ENCODE measurements around the gene ITGB2.

The ITGB2 gene

DNA sequence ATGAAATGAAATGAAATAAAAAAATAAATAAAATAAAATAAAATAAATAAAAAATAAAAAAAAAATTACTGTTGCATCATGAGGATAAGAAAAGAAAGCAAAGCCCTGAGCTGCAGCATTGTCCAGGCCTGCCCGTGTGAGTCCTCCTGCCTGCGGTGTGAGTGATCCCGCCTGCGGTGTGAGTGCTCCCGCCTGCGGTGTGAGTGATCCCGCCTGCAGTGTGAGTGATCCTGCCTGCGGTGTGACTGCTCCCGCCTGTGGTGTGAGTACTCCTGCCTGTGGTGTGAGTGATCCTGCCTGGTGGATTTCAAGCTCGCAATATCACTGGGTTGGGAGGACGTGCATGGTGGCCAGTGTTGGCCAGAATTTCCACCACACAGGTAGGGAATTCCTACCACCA lies 24.8 kb downstream of the ITGB2 start:
- Histone ChIP-seq H3K36me3 (ENCODE audit: insufficient read depth) (no peaks in the 10 kb centered on the region), H3K9ac (no peak overlapping the region), H3K4me3 (IDR thresholded peaks at IDR 0.05; ENCODE audit: insufficient read depth, low read depth, low read length) (no peak overlapping the region), H3K4me1 (ENCODE audit: low read depth, poor library complexity, severe bottlenecking) (no peaks in the 10 kb centered on the region), H3K27ac (no peak overlapping the region), H4K20me1 (ENCODE audit: insufficient read depth) (no peaks in the 10 kb centered on the region), H3K27me3 (ENCODE audit: insufficient read depth, low read depth) (peaks cover 91% of the 10 kb centered on the region), H3K4me2 (no peak overlapping the region), H2AFZ (ENCODE audit: low read depth) (no peak overlapping the region), H3K79me2 (ENCODE audit: insufficient read depth, low read depth) (no peaks in the 10 kb centered on the region)
- TF ChIP-seq, protein P1, sequence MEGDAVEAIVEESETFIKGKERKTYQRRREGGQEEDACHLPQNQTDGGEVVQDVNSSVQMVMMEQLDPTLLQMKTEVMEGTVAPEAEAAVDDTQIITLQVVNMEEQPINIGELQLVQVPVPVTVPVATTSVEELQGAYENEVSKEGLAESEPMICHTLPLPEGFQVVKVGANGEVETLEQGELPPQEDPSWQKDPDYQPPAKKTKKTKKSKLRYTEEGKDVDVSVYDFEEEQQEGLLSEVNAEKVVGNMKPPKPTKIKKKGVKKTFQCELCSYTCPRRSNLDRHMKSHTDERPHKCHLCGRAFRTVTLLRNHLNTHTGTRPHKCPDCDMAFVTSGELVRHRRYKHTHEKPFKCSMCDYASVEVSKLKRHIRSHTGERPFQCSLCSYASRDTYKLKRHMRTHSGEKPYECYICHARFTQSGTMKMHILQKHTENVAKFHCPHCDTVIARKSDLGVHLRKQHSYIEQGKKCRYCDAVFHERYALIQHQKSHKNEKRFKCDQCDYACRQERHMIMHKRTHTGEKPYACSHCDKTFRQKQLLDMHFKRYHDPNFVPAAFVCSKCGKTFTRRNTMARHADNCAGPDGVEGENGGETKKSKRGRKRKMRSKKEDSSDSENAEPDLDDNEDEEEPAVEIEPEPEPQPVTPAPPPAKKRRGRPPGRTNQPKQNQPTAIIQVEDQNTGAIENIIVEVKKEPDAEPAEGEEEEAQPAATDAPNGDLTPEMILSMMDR (conservative IDR thresholded peaks at IDR 0.05; ENCODE audit: low read depth, low read length), result no peak

GRCh38 chr21:44894687-44895302 lies 25.9 kb downstream of the ITGB2 start:
- H3K27me3 ChIP-seq (ENCODE audit: insufficient read depth, low read depth), result peaks cover 92% of the 10 kb centered on the region
- H3K27ac ChIP-seq, result no peak overlapping the region
- TF ChIP-seq, protein P1 (conservative IDR thresholded peaks at IDR 0.05; ENCODE audit: low read depth, low read length), result no peak
- no peaks in the 10 kb centered on the region for H3K36me3 ChIP-seq (ENCODE audit: insufficient read depth)
- H3K4me2 ChIP-seq, result no peak overlapping the region
- no peaks in the 10 kb centered on the region for H3K4me1 ChIP-seq (ENCODE audit: low read depth, poor library complexity, severe bottlenecking)
- H4K20me1 ChIP-seq (ENCODE audit: insufficient read depth), result no peaks in the 10 kb centered on the region
- no peaks in the 10 kb centered on the region for H3K79me2 ChIP-seq (ENCODE audit: insufficient read depth, low read depth)
- no peak overlapping the region for H3K4me3 ChIP-seq (IDR thresholded peaks at IDR 0.05; ENCODE audit: insufficient read depth, low read depth, low read length)
- H2AFZ ChIP-seq (ENCODE audit: low read depth), result no peak overlapping the region
- no peak overlapping the region for H3K9ac ChIP-seq

DNA sequence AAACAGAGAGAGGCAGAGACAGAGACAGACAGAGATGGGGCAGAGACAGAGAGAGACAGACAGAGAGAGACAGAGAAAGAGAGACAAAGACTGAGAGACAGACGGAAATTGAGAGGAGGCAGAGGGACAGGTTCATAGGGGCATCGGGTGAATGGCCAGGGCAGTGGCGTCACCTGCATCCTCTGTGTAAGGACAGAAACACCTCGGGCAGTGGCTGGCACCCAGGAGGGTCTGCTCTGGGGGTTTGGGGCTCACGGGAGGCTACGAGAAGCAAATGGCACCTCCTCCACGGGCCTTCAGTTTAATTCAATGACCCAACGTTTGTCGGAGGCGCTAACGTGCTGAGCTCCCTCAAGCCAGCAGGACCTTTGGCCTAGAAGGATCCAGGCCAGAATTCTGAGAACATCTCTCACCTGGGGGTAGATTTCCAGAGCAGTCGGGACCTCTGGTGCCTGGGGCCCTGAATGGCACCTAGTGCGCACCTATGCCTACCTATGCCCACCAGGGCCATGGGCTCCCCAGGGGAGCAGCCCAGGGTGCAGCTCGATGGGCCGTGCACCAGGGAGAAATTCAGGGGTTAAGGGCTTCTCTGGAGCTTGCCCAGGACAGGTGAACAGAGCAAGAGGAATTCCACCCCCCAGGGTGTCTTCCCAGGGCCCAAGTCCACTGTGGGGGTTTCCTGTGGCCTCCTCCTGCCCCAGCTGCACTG lies 26.6 kb downstream of the ITGB2 start:
- Histone ChIP-seq H3K4me1 (ENCODE audit: low read depth, poor library complexity, severe bottlenecking) (no peaks in the 10 kb centered on the region), H3K27ac (no peak overlapping the region), H3K36me3 (ENCODE audit: insufficient read depth) (no peaks in the 10 kb centered on the region), H4K20me1 (ENCODE audit: insufficient read depth) (no peaks in the 10 kb centered on the region), H3K4me3 (IDR thresholded peaks at IDR 0.05; ENCODE audit: insufficient read depth, low read depth, low read length) (no peak overlapping the region), H3K27me3 (ENCODE audit: insufficient read depth, low read depth) (peaks cover 92% of the 10 kb centered on the region), H3K79me2 (ENCODE audit: insufficient read depth, low read depth) (no peaks in the 10 kb centered on the region), H2AFZ (ENCODE audit: low read depth) (no peak overlapping the region), H3K9ac (no peak overlapping the region), H3K4me2 (no peak overlapping the region)
- TF ChIP-seq, protein P1 (conservative IDR thresholded peaks at IDR 0.05; ENCODE audit: low read depth, low read length), result no peak

- H3K27me3 ChIP-seq (ENCODE audit: insufficient read depth, low read depth), result peaks cover 90% of the 10 kb centered on the region
- TF ChIP-seq, protein P1 (conservative IDR thresholded peaks at IDR 0.05; ENCODE audit: low read depth, low read length), result no peak
These were observed 27.5 kb downstream of the ITGB2 start for GRCh38 chr21:44893278-44893556.

More at GRCh38 chr21:44893278-44893556, 27.5 kb downstream of the ITGB2 start:
- Histone ChIP-seq H3K27ac (no peak overlapping the region), H3K4me2 (no peak overlapping the region), H3K4me3 (IDR thresholded peaks at IDR 0.05; ENCODE audit: insufficient read depth, low read depth, low read length) (no peak overlapping the region), H3K36me3 (ENCODE audit: insufficient read depth) (no peaks in the 10 kb centered on the region), H3K9ac (no peak overlapping the region), H3K79me2 (ENCODE audit: insufficient read depth, low read depth) (no peaks in the 10 kb centered on the region), H3K4me1 (ENCODE audit: low read depth, poor library complexity, severe bottlenecking) (no peaks in the 10 kb centered on the region), H2AFZ (ENCODE audit: low read depth) (no peak overlapping the region), H4K20me1 (ENCODE audit: insufficient read depth) (no peaks in the 10 kb centered on the region)

All from KMS-11 (cell line).